B cell (primary cell): Measurements from ENCODE around the gene TSPAN1. TPM values are rescaled to one million over a fixed set of nuclear protein-coding genes. Genes with fewer than 3 reads are reported as not detected.

Source experiments
- ATAC-seq: fragments of 200-7000 bp; cut with Tn5 transposase; one replicate; pipeline ENCODE4 v1.10.0; 2021; ENCODE audit warnings: low read depth, mild to moderate bottlenecking, moderate number of reproducible peaks, moderate library complexity
- CTCF ChIA-PET: fragments of 350-600 bp; sonication (Branson Sonifier 250); formaldehyde crosslinking; loops from one replicate; lab custom pipeline; 2021; ENCODE audit warnings: antibody characterized with exemption, inconsistent platforms; lab: Charles Lee
- POLR2A ChIA-PET: fragments of 350-600 bp; sonication (Branson Sonifier 250); formaldehyde crosslinking; loops from one replicate; lab custom pipeline; 2021; ENCODE audit warnings: antibody characterized with exemption; lab: Charles Lee
- DNase-seq: peaks from one replicate; pipeline ENCODE4 v3.0.0; 2013
- H2AFZ ChIP-seq: 2 replicates; pipeline ENCODE4 v1.6.1; 2012; ENCODE audit warnings: mild to moderate bottlenecking, low read depth, low read length; ENCODE audit not compliant: insufficient read depth, poor library complexity, severe bottlenecking
- H3K27ac ChIP-seq, 2 donors: 1 replicate in 1 of 2; 2 replicates in 1 of 2; pipeline ENCODE4 v1.5.1; 2012 to 2013; ENCODE audit warnings: low read length in 2 of 2, mild to moderate bottlenecking in 2 of 2, moderate library complexity in 1 of 2
- H3K27me3 ChIP-seq, 4 experiments: fragments of 200-600 bp in 1 of 4; sonication (generic) in 1 of 4; replicated peaks in 1 of 4; 1 replicate in 2 of 4; 2 replicates in 2 of 4; pipeline versions ENCODE4 v1.6.1 to v1.7.0; 2013 to 2016; ENCODE audit warnings: low read length in 3 of 4, mild to moderate bottlenecking in 2 of 4, mixed read lengths in 1 of 4, moderate library complexity in 1 of 4; ENCODE audit not compliant: insufficient read depth in 4 of 4, control insufficient read depth in 3 of 4; ENCODE audit errors: control extremely low read depth in 1 of 4
- H3K36me3 ChIP-seq, 2 experiments: replicated peaks in 1 of 2; 1 replicate in 1 of 2; 2 replicates in 1 of 2; pipeline versions ENCODE4 v1.6.1 to v1.7.1; 2013; ENCODE audit warnings: low read length in 1 of 2; ENCODE audit not compliant: insufficient read depth in 2 of 2, control insufficient read depth in 1 of 2; ENCODE audit errors: control extremely low read depth in 1 of 2, extremely low read depth in 1 of 2
- H3K4me1 ChIP-seq, 2 donors: fragments of 200-600 bp in 1 of 2; sonication (generic) in 1 of 2; 1 replicate in 1 of 2; 2 replicates in 1 of 2; pipeline versions ENCODE4 v1.5.1 to v1.6.1; 2013 to 2017; ENCODE audit warnings: low read length in 2 of 2; ENCODE audit not compliant: control insufficient read depth in 2 of 2, insufficient read depth in 2 of 2
- H3K4me2 ChIP-seq: replicated peaks from 2 replicates; pipeline ENCODE3; 2012; ENCODE audit warnings: mild to moderate bottlenecking, low read depth, low read length; ENCODE audit not compliant: poor library complexity, severe bottlenecking
- H3K4me3 ChIP-seq, 5 experiments: fragments of 200-600 bp in 1 of 5; sonication (generic) in 1 of 5; 1 replicate in 3 of 5; 2 replicates in 2 of 5; pipeline versions ENCODE4 v1.5.1 to v1.7.0; 2011 to 2016; ENCODE audit warnings: low read length in 4 of 5, mild to moderate bottlenecking in 4 of 5, low read depth in 2 of 5, control low read depth in 1 of 5, moderate library complexity in 1 of 5; ENCODE audit not compliant: insufficient read depth in 1 of 5; ENCODE audit errors: control extremely low read depth in 1 of 5, extremely low read depth in 1 of 5
- H3K79me2 ChIP-seq: fragments of 200-600 bp; sonication (generic); one replicate; pipeline ENCODE4 v1.6.0; 2016; ENCODE audit warnings: low read length; ENCODE audit not compliant: control insufficient read depth, insufficient read depth
- H3K9ac ChIP-seq: fragments of 200-600 bp; sonication (generic); 2 replicates; pipeline ENCODE4 v1.6.1; 2017; ENCODE audit warnings: mild to moderate bottlenecking, low read length, moderate library complexity
- H3K9me3 ChIP-seq, 3 donors: one replicate each; pipeline versions ENCODE4 v1.6.1 to v1.7.1; 2013; ENCODE audit warnings: low read length in 2 of 3; ENCODE audit not compliant: control insufficient read depth in 2 of 3, insufficient read depth in 1 of 3; ENCODE audit errors: control extremely low read depth in 1 of 3
- H4K20me1 ChIP-seq: 2 replicates; pipeline ENCODE4 v1.6.0; 2012; ENCODE audit warnings: mild to moderate bottlenecking, low read length; ENCODE audit not compliant: insufficient read depth, control insufficient read depth, poor library complexity, severe bottlenecking
- H3K27ac Mint-ChIP-seq: one replicate; pipeline ENCODE4 v1.8.0; 2021; ENCODE audit warnings: mixed read lengths
- H3K27me3 Mint-ChIP-seq: one replicate; pipeline ENCODE4 v1.8.0; 2021; ENCODE audit warnings: mixed read lengths
- H3K4me1 Mint-ChIP-seq: one replicate; pipeline ENCODE4 v1.8.0; 2021; ENCODE audit warnings: mixed read lengths
- H3K4me3 Mint-ChIP-seq: one replicate; pipeline ENCODE4 v1.8.0; 2021; ENCODE audit warnings: mixed read lengths
- H3K9me3 Mint-ChIP-seq: one replicate; pipeline ENCODE4 v1.8.0; 2022; ENCODE audit warnings: mixed read lengths; ENCODE audit not compliant: insufficient read depth
- EZH2 ChIP-seq: IDR thresholded peaks from 2 replicates; pipeline ENCODE4 v1.6.1; 2012; ENCODE audit warnings: borderline replicate concordance, low read depth, mild to moderate bottlenecking, moderate library complexity, low read length; ENCODE audit not compliant: insufficient read depth, poor library complexity, severe bottlenecking
- WGBS: methylation state at CpG from one replicate; pipeline ENCODE4 v1.1.5; 2013; ENCODE audit warnings: missing lambda C conversion rate; ENCODE audit not compliant: insufficient coverage; 5-methylcytosine and 5-hydroxymethylcytosine counted together
- intact Hi-C: fragments of 100-400 bp; cut with micrococcal nuclease; formaldehyde crosslinking; loops from one replicate; pipeline ENCODE4 v1.10.0; 2022
- polyA plus RNA-seq: library from polyadenylated mRNA; depleted of rRNA; stranded (reverse); fragments of >200 nt; gene quantifications from 2 replicates; pipeline ENCODE4 v1.2.3, GENCODE V29; 2012
- total RNA-seq, 2 donors: library from RNA; stranded (reverse); fragments of 120-200 nt in 1 of 2; gene quantifications; 1 replicate in 1 of 2; 2 replicates in 1 of 2; pipeline versions ENCODE4 v1.2.3 to v1.2.4, GENCODE V29; 2013 to 2022
- TF ChIP-seq, protein P1 (sequence below): fragments of 200-600 bp; IDR thresholded peaks from one replicate; pipeline ENCODE4 v1.8.0; 2022; ENCODE audit warnings: antibody characterized with exemption, mild to moderate bottlenecking

The TSPAN1 gene
- total and polyA plus RNA-seq, 2 donors (not counting 1 experiment from before 2014, with no cell fraction given): not detected

DNA sequence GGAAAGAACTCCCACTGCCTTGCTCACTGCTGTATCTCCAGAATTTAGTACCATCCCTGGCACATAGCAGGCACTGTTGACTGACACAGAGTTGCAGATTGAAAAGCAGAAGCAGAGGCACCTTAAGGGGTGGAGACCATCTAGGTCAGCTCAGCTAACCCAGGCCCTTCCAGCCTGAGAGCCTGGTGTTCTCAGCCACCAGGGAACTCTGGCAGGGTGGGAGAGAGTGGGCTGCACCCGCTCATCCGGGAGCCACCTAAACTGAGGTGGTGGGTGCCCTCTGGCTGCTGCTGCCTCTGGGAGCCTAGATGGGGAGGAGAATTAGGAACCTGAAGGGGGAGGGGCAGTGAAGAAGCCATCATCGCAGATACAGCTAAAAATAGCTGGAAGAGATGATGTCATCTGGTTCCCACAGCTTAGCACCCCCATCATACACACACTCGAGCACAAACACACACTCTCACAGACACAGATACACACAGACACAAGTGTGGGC, 1.5 kb upstream of the TSPAN1 start:
- H3K27ac Mint-ChIP-seq: no peak overlapping the region
- Histone ChIP-seq H3K4me3 (no peak overlapping the region), H3K9ac (no peak overlapping the region), H3K27ac (no peak overlapping the region), H3K79me2 (no peaks in the 10 kb centered on the region), H3K36me3 (no peaks in the 10 kb centered on the region), H3K4me1 (peaks cover 6 to 22% of the 10 kb centered on the region in 2 donors), H3K4me2 (peak overlapping the region; percentile 1), H4K20me1 (no peaks in the 10 kb centered on the region), H3K27me3 (peaks cover 0 to 7% (median 0%) of the 10 kb centered on the region in 4 experiments), H3K9me3 (no peaks in the 10 kb centered on the region), H2AFZ (peak overlapping the region; percentile 54)
- ChIA-PET CTCF (interaction anchor here (1.2 to 13.8 kb wide), 2 partner anchors 8 to 136 kb away, joined by 6 to 249 read pairs; no protein-coding TSS in a partner anchor), POLR2A (interaction anchor here (1.2 kb wide), 1 partner anchor 129 kb away, joined by 3 read pairs; no protein-coding TSS in a partner anchor)
- no peaks in the 10 kb centered on the region for H3K9me3 Mint-ChIP-seq
- intact Hi-C loops: no loop called here
- ATAC-seq (peak; percentile 54), DNase-seq (peak; percentile 36)
- 79% methylated on average over 2 of the region's 4 CpGs for WGBS
- H3K4me3 Mint-ChIP-seq: no peak overlapping the region
- TF ChIP-seq, protein P1, sequence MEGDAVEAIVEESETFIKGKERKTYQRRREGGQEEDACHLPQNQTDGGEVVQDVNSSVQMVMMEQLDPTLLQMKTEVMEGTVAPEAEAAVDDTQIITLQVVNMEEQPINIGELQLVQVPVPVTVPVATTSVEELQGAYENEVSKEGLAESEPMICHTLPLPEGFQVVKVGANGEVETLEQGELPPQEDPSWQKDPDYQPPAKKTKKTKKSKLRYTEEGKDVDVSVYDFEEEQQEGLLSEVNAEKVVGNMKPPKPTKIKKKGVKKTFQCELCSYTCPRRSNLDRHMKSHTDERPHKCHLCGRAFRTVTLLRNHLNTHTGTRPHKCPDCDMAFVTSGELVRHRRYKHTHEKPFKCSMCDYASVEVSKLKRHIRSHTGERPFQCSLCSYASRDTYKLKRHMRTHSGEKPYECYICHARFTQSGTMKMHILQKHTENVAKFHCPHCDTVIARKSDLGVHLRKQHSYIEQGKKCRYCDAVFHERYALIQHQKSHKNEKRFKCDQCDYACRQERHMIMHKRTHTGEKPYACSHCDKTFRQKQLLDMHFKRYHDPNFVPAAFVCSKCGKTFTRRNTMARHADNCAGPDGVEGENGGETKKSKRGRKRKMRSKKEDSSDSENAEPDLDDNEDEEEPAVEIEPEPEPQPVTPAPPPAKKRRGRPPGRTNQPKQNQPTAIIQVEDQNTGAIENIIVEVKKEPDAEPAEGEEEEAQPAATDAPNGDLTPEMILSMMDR: no peak
- TF ChIP-seq EZH2: no peak
- peaks cover 10% of the 10 kb centered on the region for H3K4me1 Mint-ChIP-seq
- peaks cover 6% of the 10 kb centered on the region for H3K27me3 Mint-ChIP-seq

DNA sequence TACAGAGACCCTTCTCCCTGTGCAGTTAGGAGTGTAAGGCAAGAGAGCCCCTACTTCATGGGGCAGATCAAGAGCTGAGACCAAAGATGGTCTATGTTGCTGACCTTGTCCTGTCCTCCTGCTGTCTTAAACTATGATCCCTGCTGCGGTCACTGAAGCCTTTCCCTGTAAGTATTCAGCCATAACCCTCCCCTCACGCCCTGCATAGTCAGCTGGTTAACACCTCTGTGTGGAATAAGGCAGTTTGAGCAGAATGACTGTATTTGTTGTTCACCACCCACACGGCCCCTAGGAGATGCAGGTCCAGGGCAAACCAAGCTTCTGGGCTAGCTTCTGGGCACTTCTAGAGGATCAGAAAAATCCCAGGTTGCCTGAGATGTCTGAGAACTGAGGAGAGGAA, 356 bp downstream of the TSPAN1 start:
- Histone ChIP-seq H3K9me3 (no peaks in the 10 kb centered on the region), H3K36me3 (no peaks in the 10 kb centered on the region), H3K4me2 (no peak overlapping the region), H3K4me3 (no peak overlapping the region), H2AFZ (no peak overlapping the region), H3K9ac (no peak overlapping the region), H3K27me3 (no peaks in the 10 kb centered on the region), H3K27ac (no peak overlapping the region), H3K4me1 (peaks cover 13 to 31% of the 10 kb centered on the region in 2 donors), H4K20me1 (no peaks in the 10 kb centered on the region), H3K79me2 (no peaks in the 10 kb centered on the region)
- ATAC-seq (no peak), DNase-seq (no peak)
- TF ChIP-seq, protein P1: no peak
- TF ChIP-seq EZH2: no peak
- no peaks in the 10 kb centered on the region for H3K9me3 Mint-ChIP-seq
- ChIA-PET POLR2A (no interaction called here), CTCF (interaction anchor here (0.9 to 13.8 kb wide), 2 partner anchors 26 to 138 kb away, joined by 3 to 249 read pairs; no protein-coding TSS in a partner anchor)
- WGBS: 90% methylated on average over 1 of the region's 3 CpGs
- no peak overlapping the region for H3K27ac Mint-ChIP-seq
- H3K4me1 Mint-ChIP-seq: peaks cover 10% of the 10 kb centered on the region
- intact Hi-C loops: loop anchor here (5.0 kb wide), 1 partner anchor 172 kb away; no protein-coding TSS in a partner anchor
- H3K27me3 Mint-ChIP-seq: no peaks in the 10 kb centered on the region
- no peak overlapping the region for H3K4me3 Mint-ChIP-seq
